HepG2 (cell line): Measurements from ENCODE around the gene SLC25A10. TPM values are rescaled to one million over a fixed set of nuclear protein-coding genes. Genes with fewer than 3 reads are reported as not detected.

Source experiments
- CHCHD3 ChIP-seq: sonication (generic); formaldehyde crosslinking; IDR thresholded peaks from 2 replicates; pipeline ENCODE4 v1.8.0; 2022; ENCODE audit warnings: mild to moderate bottlenecking, missing genetic modification reagents, moderate library complexity
- ELF4 ChIP-seq: sonication (generic); formaldehyde crosslinking; IDR thresholded peaks from 2 replicates; pipeline ENCODE4 v1.5.0; 2020; ENCODE audit warnings: missing genetic modification reagents, mild to moderate bottlenecking, moderate library complexity, borderline replicate concordance
- FOXK2 ChIP-seq: fragments of 450-650 bp; IDR thresholded peaks from 2 replicates; pipeline ENCODE4 v1.6.1; 2016
- JDP2 ChIP-seq: sonication (generic); formaldehyde crosslinking; IDR thresholded peaks from 2 replicates; pipeline ENCODE4 v1.8.1; 2022; ENCODE audit warnings: missing genetic modification reagents, borderline replicate concordance
- KLF15 ChIP-seq: sonication (generic); formaldehyde crosslinking; IDR thresholded peaks from 2 replicates; pipeline ENCODE4 v1.8.1; 2023; ENCODE audit warnings: borderline replicate concordance, mild to moderate bottlenecking, inconsistent platforms, missing genetic modification reagents, mixed read lengths
- MED8 ChIP-seq: sonication (generic); formaldehyde crosslinking; IDR thresholded peaks from 2 replicates; pipeline ENCODE4 v1.8.1; 2023; ENCODE audit warnings: mild to moderate bottlenecking, missing genetic modification reagents; ENCODE audit not compliant: insufficient replicate concordance
- MXD1 ChIP-seq: sonication (generic); formaldehyde crosslinking; IDR thresholded peaks from 2 replicates; pipeline ENCODE4 v1.4.0; 2020; ENCODE audit warnings: mild to moderate bottlenecking, missing genetic modification reagents
- NFKBIZ ChIP-seq: IDR thresholded peaks from 2 replicates; pipeline ENCODE4 v1.6.1; 2018; ENCODE audit warnings: missing genetic modification reagents, missing compliant biosample characterization
- NFRKB ChIP-seq: fragments of 450-650 bp; IDR thresholded peaks from 2 replicates; pipeline ENCODE4 v1.6.1; 2017
- PHB2 ChIP-seq: fragments of 450-650 bp; IDR thresholded peaks from 2 replicates; pipeline ENCODE4 v1.6.1; 2018; ENCODE audit not compliant: partially characterized antibody
- REL ChIP-seq: sonication (generic); formaldehyde crosslinking; conservative IDR thresholded peaks from 2 replicates; pipeline ENCODE4 v1.8.0; 2022; ENCODE audit warnings: mild to moderate bottlenecking, missing genetic modification reagents, moderate library complexity
- REXO4 ChIP-seq: sonication (generic); formaldehyde crosslinking; IDR thresholded peaks from 2 replicates; pipeline ENCODE4 v1.8.0; 2022; ENCODE audit warnings: missing genetic modification reagents, mild to moderate bottlenecking, borderline replicate concordance
- RFX1 ChIP-seq: fragments of 450-650 bp; IDR thresholded peaks from 2 replicates; pipeline ENCODE4 v1.6.1; 2017
- RFXAP ChIP-seq: sonication (generic); formaldehyde crosslinking; IDR thresholded peaks from 2 replicates; pipeline ENCODE4 v1.4.0; 2020; ENCODE audit warnings: missing genetic modification reagents, borderline replicate concordance
- STAT5B ChIP-seq: sonication (generic); formaldehyde crosslinking; IDR thresholded peaks from 2 replicates; pipeline ENCODE4 v1.4.0; 2020; ENCODE audit warnings: missing genetic modification reagents
- TARDBP ChIP-seq: sonication (generic); formaldehyde crosslinking; IDR thresholded peaks from 2 replicates; pipeline ENCODE4 v1.8.0; 2022; ENCODE audit warnings: mild to moderate bottlenecking, missing genetic modification reagents
- TRIM24 ChIP-seq: sonication (generic); formaldehyde crosslinking; IDR thresholded peaks from 2 replicates; pipeline ENCODE4 v1.8.0; 2022; ENCODE audit warnings: mild to moderate bottlenecking, missing genetic modification reagents
- YY1 ChIP-seq: IDR thresholded peaks from 2 replicates; pipeline ENCODE4 v1.6.1; 2011; ENCODE audit warnings: low read length, low read depth, moderate library complexity, mild to moderate bottlenecking; ENCODE audit not compliant: insufficient read depth, insufficient replicate concordance
- ZNF333 ChIP-seq: sonication (generic); formaldehyde crosslinking; IDR thresholded peaks from 2 replicates; pipeline ENCODE4 v1.4.0; 2020; ENCODE audit warnings: mild to moderate bottlenecking, missing genetic modification reagents, borderline replicate concordance
- ZNF567 ChIP-seq: sonication (generic); formaldehyde crosslinking; IDR thresholded peaks from 2 replicates; pipeline ENCODE4 v1.8.1; 2023; ENCODE audit warnings: mild to moderate bottlenecking, missing genetic modification reagents, borderline replicate concordance
- ZNF770 ChIP-seq: sonication (generic); formaldehyde crosslinking; IDR thresholded peaks from 2 replicates; pipeline ENCODE4 v1.5.0; 2020; ENCODE audit warnings: mild to moderate bottlenecking, missing genetic modification reagents
- polyA plus RNA-seq, 8 experiments: library from polyadenylated mRNA; depleted of rRNA in 3 of 8; stranded (reverse) in 7 of 8; unstranded in 1 of 8; fragments of >200 nt; fragmentation: Illumina TruSeq in 4 of 8; extraction: Trizol in 4 of 8; gene quantifications; 2 replicates each; pipeline versions ENCODE4 v1.2.1 to v1.2.3, GENCODE V29; 2011 to 2016; ENCODE audit warnings: low read depth in 4 of 8, missing spikeins in 1 of 8, mixed read lengths in 1 of 8; ENCODE audit not compliant: insufficient read depth in 1 of 8
- total RNA-seq, 5 experiments: library from RNA; depleted of rRNA; stranded (reverse); fragments of >200 nt; fragmentation: Illumina TruSeq; extraction: Trizol; gene quantifications; 2 replicates each; pipeline ENCODE4 v1.2.3, GENCODE V29; 2016; ENCODE audit warnings: low read depth in 1 of 5

Gene SLC25A10
- total and polyA plus RNA-seq, 2 of the 13 experiments (the other 11 are each of a cell fraction or from before 2014, with no cell fraction given): 46.5 to 140 TPM

- TF ChIP-seq ZNF770 (CRISPR knock-in tag): peak; percentile 76
- peak; percentile 94 for TF ChIP-seq TARDBP (CRISPR knock-in tag)
- peak; percentile 71 for TF ChIP-seq MXD1 (CRISPR knock-in tag)
- TF ChIP-seq MED8: no peak
- peak; percentile 88; the same call in 1 of the 2 replicates for TF ChIP-seq REL
- TF ChIP-seq KLF15 (CRISPR knock-in tag): no peak
- peak; percentile 100 for TF ChIP-seq ELF4 (CRISPR knock-in tag)
- no peak for TF ChIP-seq FOXK2
- peak; percentile 44; the same call in 1 of the 2 replicates for TF ChIP-seq NFKBIZ
- TF ChIP-seq YY1: peak; percentile 91
- no peak for TF ChIP-seq TRIM24
- no peak for TF ChIP-seq NFRKB
- TF ChIP-seq PHB2: no peak
- TF ChIP-seq STAT5B (CRISPR knock-in tag): peak; percentile 81
- TF ChIP-seq REXO4 (CRISPR knock-in tag): peak; percentile 85; the same call in 1 of the 2 replicates
- TF ChIP-seq RFX1: no peak
- no peak; the same call in 1 of the 2 replicates for TF ChIP-seq JDP2 (CRISPR knock-in tag)
- TF ChIP-seq ZNF567 (CRISPR knock-in tag): peak; percentile 15; the same call in 1 of the 2 replicates
- TF ChIP-seq ZNF333 (CRISPR knock-in tag): no peak; the same call in 1 of the 2 replicates
- TF ChIP-seq CHCHD3: peak; percentile 93
- TF ChIP-seq RFXAP (CRISPR knock-in tag): no peak; the same call in 1 of the 2 replicates
Measured at GRCh38 chr17:81666342-81667191, 45.5 kb upstream of the SLC25A10 start, which contains the start of the genes CCDC137 and OXLD1 (continued).
